Astrocyte (in vitro differentiated cells and primary cell): ENCODE data around the gene GPR180. TPM values are rescaled to one million over a fixed set of nuclear protein-coding genes. Genes with fewer than 3 reads are reported as not detected.

Source experiments
- DNase-seq: peaks from one replicate; pipeline ENCODE4 v3.0.0-alpha.2; 2010; ENCODE audit warnings: low read depth
- FAIRE-seq: peaks from 2 replicates; lab custom pipeline; 2011; peaks lifted over from hg19 to GRCh38; lab: Jason Lieb, UNC
- H2AFZ ChIP-seq: 2 replicates; pipeline ENCODE4 v1.6.0; 2012; ENCODE audit warnings: low read depth, low read length, inconsistent platforms
- H3K27ac ChIP-seq: 2 replicates; pipeline ENCODE4 v1.5.1; 2011; ENCODE audit warnings: low read depth, low read length, inconsistent platforms
- H3K27me3 ChIP-seq: 2 replicates; pipeline ENCODE4 v1.6.0; 2011; ENCODE audit warnings: low read length, inconsistent platforms; ENCODE audit not compliant: insufficient read depth
- H3K36me3 ChIP-seq: 2 replicates; pipeline ENCODE4 v1.5.1; 2011; ENCODE audit warnings: low read length, inconsistent platforms; ENCODE audit not compliant: insufficient read depth
- H3K4me1 ChIP-seq: 2 replicates; pipeline ENCODE4 v1.5.1; 2011; ENCODE audit warnings: low read length, inconsistent platforms; ENCODE audit not compliant: insufficient read depth
- H3K4me2 ChIP-seq: 2 replicates; pipeline ENCODE4 v1.6.0; 2012; ENCODE audit warnings: low read length, inconsistent platforms
- H3K4me3 ChIP-seq: 2 replicates; pipeline ENCODE4 v1.5.1; 2011; ENCODE audit warnings: low read depth, mild to moderate bottlenecking, low read length, inconsistent platforms; ENCODE audit not compliant: insufficient read depth
- H3K79me2 ChIP-seq: 2 replicates; pipeline ENCODE4 v1.6.0; 2012; ENCODE audit warnings: mild to moderate bottlenecking, low read length, inconsistent platforms; ENCODE audit not compliant: insufficient read depth
- H3K9ac ChIP-seq: 2 replicates; pipeline ENCODE4 v1.6.0; 2012; ENCODE audit warnings: mild to moderate bottlenecking, low read length, inconsistent platforms
- H3K9me3 ChIP-seq: 2 replicates; pipeline ENCODE4 v1.5.1; 2012; ENCODE audit warnings: low read depth, mild to moderate bottlenecking, low read length, inconsistent platforms; ENCODE audit not compliant: insufficient read depth
- H4K20me1 ChIP-seq: 2 replicates; pipeline ENCODE4 v1.6.0; 2012; ENCODE audit warnings: low read length, inconsistent platforms; ENCODE audit not compliant: insufficient read depth
- H3K27ac Mint-ChIP-seq: one replicate; pipeline ENCODE4 v1.8.0; 2021; ENCODE audit warnings: mild to moderate bottlenecking, mixed read lengths; ENCODE audit not compliant: unreplicated experiment
- H3K27me3 Mint-ChIP-seq: one replicate; pipeline ENCODE4 v1.8.0; 2021; ENCODE audit warnings: low read depth, mixed read lengths; ENCODE audit not compliant: unreplicated experiment
- H3K36me3 Mint-ChIP-seq: one replicate; pipeline ENCODE4 v1.8.0; 2021; ENCODE audit warnings: low read depth, mixed read lengths; ENCODE audit not compliant: unreplicated experiment
- H3K4me1 Mint-ChIP-seq: one replicate; pipeline ENCODE4 v1.8.0; 2021; ENCODE audit warnings: low read depth, mixed read lengths; ENCODE audit not compliant: unreplicated experiment
- H3K4me3 Mint-ChIP-seq: one replicate; pipeline ENCODE4 v1.8.0; 2021; ENCODE audit warnings: mild to moderate bottlenecking, moderate library complexity, mixed read lengths; ENCODE audit not compliant: unreplicated experiment
- H3K9me3 Mint-ChIP-seq: one replicate; pipeline ENCODE4 v1.8.0; 2021; ENCODE audit warnings: mild to moderate bottlenecking, mixed read lengths; ENCODE audit not compliant: unreplicated experiment
- EZH2 ChIP-seq: IDR thresholded peaks from 2 replicates; pipeline ENCODE4 v1.6.1; 2012; ENCODE audit warnings: mild to moderate bottlenecking, low read length, inconsistent platforms; ENCODE audit not compliant: insufficient read depth
- total RNA-seq: library from RNA; stranded (reverse); gene quantifications from 2 replicates; pipeline ENCODE4 v1.2.1, GENCODE V29; 2021
- TF ChIP-seq, protein P1 (sequence below): IDR thresholded peaks from 2 replicates; pipeline ENCODE4 v1.5.1; 2011; ENCODE audit warnings: low read depth, mild to moderate bottlenecking, inconsistent platforms, low read length, moderate library complexity; ENCODE audit not compliant: insufficient read depth

GPR180 gene
- total RNA-seq, 1 donor from 2014 or later = 10.0 TPM

DNA sequence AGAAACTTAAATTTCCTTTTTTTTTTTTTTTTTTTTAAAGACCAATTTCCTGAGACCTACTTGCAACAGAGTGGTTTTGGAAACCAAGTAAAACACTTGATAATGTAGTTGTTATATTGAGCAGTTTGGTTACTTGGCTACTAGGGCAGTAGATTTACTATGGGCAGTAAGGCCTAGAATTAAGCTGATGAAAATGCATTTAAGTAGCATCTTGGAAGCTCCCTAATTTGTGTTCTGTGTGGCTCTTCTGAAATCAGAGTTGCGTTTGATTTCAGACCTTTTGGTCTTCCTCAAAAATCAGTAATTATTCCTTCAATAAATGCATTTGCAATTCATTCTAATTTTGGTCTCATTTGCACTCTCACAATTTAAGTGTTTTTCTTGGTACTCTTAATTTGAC, 810 bp downstream of the GPR180 start:
- peak overlapping the region; percentile 91 for H3K4me3 Mint-ChIP-seq
- H3K9me3 ChIP-seq = no peaks in the 10 kb centered on the region
- H3K9ac ChIP-seq = peak overlapping the region; percentile 88
- peak overlapping the region; percentile 91 for H3K4me3 ChIP-seq
- no peak overlapping the region for H3K27ac Mint-ChIP-seq
- H3K9me3 Mint-ChIP-seq = peaks cover 4% of the 10 kb centered on the region
- no peaks in the 10 kb centered on the region for H3K27me3 ChIP-seq
- peak overlapping the region; percentile 83 for H2AFZ ChIP-seq
- H3K27ac ChIP-seq = peak overlapping the region; percentile 77
- H3K4me1 ChIP-seq = peaks cover 3% of the 10 kb centered on the region
- H4K20me1 ChIP-seq = peaks cover 8% of the 10 kb centered on the region
- no peaks in the 10 kb centered on the region for H3K27me3 Mint-ChIP-seq
- peak overlapping the region; percentile 88 for H3K4me2 ChIP-seq
- peaks cover 1% of the 10 kb centered on the region for H3K4me1 Mint-ChIP-seq
- FAIRE-seq (peak; percentile 71), DNase-seq (no peak)
- TF ChIP-seq, protein P1, sequence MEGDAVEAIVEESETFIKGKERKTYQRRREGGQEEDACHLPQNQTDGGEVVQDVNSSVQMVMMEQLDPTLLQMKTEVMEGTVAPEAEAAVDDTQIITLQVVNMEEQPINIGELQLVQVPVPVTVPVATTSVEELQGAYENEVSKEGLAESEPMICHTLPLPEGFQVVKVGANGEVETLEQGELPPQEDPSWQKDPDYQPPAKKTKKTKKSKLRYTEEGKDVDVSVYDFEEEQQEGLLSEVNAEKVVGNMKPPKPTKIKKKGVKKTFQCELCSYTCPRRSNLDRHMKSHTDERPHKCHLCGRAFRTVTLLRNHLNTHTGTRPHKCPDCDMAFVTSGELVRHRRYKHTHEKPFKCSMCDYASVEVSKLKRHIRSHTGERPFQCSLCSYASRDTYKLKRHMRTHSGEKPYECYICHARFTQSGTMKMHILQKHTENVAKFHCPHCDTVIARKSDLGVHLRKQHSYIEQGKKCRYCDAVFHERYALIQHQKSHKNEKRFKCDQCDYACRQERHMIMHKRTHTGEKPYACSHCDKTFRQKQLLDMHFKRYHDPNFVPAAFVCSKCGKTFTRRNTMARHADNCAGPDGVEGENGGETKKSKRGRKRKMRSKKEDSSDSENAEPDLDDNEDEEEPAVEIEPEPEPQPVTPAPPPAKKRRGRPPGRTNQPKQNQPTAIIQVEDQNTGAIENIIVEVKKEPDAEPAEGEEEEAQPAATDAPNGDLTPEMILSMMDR = no peak
- no peak for TF ChIP-seq EZH2
- H3K36me3 Mint-ChIP-seq = peaks cover 7% of the 10 kb centered on the region
- H3K36me3 ChIP-seq = peaks cover 18% of the 10 kb centered on the region
- H3K79me2 ChIP-seq = peaks cover 48% of the 10 kb centered on the region

DNA sequence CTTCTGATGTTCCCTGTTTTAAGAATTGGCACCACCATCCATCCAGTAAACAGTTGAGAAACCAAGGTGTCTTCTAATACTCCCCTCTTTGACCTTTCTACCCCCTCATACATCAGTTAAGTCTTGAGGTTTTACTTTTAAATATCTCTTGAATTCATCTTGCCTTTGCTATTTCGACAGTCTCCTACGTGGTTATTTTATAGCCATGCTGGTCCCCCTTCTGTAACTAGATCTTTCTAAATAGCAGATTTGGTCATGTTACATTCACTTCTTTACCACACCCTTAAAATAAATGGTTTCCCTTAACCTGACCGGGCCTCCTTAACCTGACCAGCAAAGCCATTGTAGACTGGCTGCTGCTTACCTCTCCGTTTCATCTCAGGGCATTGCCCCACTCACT, 5.4 kb downstream of the GPR180 start:
- Histone ChIP-seq H3K9me3 (no peaks in the 10 kb centered on the region), H3K4me2 (no peak overlapping the region), H2AFZ (no peak overlapping the region), H3K9ac (no peak overlapping the region), H4K20me1 (peaks cover 26% of the 10 kb centered on the region), H3K27me3 (no peaks in the 10 kb centered on the region), H3K4me3 (no peak overlapping the region), H3K79me2 (peaks cover 56% of the 10 kb centered on the region), H3K4me1 (peaks cover 3% of the 10 kb centered on the region), H3K36me3 (peaks cover 30% of the 10 kb centered on the region), H3K27ac (no peak overlapping the region)
- peaks cover 1% of the 10 kb centered on the region for H3K4me1 Mint-ChIP-seq
- H3K4me3 Mint-ChIP-seq = no peak overlapping the region
- TF ChIP-seq, protein P1 = no peak
- no peak for TF ChIP-seq EZH2
- FAIRE-seq = no peak
- no peaks in the 10 kb centered on the region for H3K9me3 Mint-ChIP-seq
- peaks cover 15% of the 10 kb centered on the region for H3K36me3 Mint-ChIP-seq
- H3K27ac Mint-ChIP-seq = no peak overlapping the region
- H3K27me3 Mint-ChIP-seq = no peaks in the 10 kb centered on the region
- no peak for DNase-seq

DNA sequence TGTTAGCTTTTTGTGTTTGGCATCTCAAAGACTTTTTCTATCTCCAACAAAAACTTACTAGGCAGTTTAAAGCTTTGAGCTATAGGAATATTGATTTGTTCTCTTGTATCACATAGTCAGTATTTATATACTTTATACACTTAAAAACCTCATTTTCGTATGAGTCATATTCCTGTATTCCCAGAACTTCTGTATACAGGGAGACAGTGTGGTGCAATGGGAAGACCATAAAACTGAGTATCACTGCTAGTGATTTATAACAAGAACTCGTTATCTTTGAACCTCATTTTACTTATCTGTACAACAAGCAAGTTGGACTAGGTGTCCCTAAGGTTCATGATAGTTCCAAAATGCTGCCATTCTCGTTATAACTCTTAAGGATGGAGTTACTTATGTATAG, 6.3 kb downstream of the GPR180 start:
- Histone ChIP-seq H3K4me3 (no peak overlapping the region), H3K27me3 (no peaks in the 10 kb centered on the region), H3K9me3 (no peaks in the 10 kb centered on the region), H3K36me3 (peaks cover 32% of the 10 kb centered on the region), H3K27ac (no peak overlapping the region), H3K4me2 (no peak overlapping the region), H3K4me1 (peaks cover 3% of the 10 kb centered on the region), H4K20me1 (peaks cover 26% of the 10 kb centered on the region), H3K79me2 (peaks cover 47% of the 10 kb centered on the region), H3K9ac (no peak overlapping the region), H2AFZ (no peak overlapping the region)
- H3K9me3 Mint-ChIP-seq = no peaks in the 10 kb centered on the region
- H3K27ac Mint-ChIP-seq = no peak overlapping the region
- DNase-seq (no peak), FAIRE-seq (peak; percentile 45)
- no peaks in the 10 kb centered on the region for H3K27me3 Mint-ChIP-seq
- H3K36me3 Mint-ChIP-seq = peaks cover 15% of the 10 kb centered on the region
- H3K4me3 Mint-ChIP-seq = no peak overlapping the region
- no peak for TF ChIP-seq EZH2
- TF ChIP-seq, protein P1 = no peak
- H3K4me1 Mint-ChIP-seq = peaks cover 1% of the 10 kb centered on the region
